ENCODE data around the gene IFITM2.
A peak's percentile ranks its signal among the peaks of the same experiment; 100 is the strongest.
"Not testable (repeated sequence)": the region's sequence is repeated elsewhere in the genome, so short reads cannot be mapped to it uniquely, and the experiment has no call there.

Gene IFITM2

DNA sequence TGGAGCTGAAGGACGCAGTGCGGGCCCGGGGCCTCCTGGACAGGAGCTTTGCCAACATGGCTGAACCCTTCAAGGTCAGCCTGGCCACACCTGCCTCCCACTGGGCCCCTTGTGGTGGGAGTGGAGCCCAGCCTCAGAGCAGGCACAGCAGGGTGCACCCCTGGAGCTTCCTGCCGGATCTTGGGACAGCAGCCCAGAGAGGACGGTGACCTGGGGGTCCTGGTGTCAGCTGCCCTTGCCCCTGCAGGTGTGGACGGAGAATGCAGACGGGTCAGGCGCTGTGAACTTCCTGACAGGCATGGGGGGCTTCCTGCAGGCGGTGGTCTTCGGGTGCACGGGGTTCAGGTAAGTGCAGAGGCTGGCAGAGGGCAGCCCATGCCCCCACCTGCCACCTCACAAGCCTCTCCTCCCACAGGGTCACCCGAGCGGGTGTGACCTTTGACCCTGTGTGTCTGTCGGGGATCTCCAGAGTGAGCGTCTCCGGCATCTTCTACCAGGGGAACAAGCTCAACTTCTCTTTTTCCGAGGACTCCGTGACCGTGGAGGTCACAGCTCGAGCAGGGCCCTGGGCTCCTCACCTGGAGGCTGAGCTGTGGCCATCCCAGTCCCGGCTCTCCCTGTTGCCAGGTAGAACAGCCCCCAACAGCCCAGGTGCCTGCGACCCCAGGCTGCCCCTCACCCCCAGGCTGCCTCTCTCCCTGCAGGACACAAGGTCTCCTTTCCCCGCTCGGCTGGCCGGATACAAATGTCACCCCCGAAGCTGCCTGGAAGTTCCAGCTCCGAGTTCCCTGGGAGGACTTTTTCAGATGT lies 13.6 kb upstream of the IFITM2 start:
- DNase-seq: peak; percentile 32

DNA sequence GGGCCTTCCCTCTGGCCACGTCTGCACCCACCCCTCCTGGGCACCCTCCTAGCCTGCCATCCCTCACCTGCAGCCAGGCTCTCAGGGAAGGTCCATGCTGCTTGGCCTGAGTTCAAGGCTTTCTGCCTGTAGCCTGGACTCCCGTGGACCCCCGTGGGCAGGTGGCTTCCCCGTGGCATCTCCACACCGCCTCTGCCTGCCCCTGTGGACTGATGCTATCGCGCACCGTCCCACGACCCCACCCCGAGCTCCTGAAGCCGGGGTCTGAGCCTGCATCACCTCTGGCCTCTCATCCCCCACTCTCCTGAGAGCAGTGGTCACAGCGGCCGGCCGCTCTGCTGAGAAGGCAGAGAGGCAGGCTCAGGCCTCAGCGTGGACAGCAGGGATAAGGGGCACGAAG lies 12.8 kb upstream of the IFITM2 start:
- DNase-seq: peak; percentile 36

DNA sequence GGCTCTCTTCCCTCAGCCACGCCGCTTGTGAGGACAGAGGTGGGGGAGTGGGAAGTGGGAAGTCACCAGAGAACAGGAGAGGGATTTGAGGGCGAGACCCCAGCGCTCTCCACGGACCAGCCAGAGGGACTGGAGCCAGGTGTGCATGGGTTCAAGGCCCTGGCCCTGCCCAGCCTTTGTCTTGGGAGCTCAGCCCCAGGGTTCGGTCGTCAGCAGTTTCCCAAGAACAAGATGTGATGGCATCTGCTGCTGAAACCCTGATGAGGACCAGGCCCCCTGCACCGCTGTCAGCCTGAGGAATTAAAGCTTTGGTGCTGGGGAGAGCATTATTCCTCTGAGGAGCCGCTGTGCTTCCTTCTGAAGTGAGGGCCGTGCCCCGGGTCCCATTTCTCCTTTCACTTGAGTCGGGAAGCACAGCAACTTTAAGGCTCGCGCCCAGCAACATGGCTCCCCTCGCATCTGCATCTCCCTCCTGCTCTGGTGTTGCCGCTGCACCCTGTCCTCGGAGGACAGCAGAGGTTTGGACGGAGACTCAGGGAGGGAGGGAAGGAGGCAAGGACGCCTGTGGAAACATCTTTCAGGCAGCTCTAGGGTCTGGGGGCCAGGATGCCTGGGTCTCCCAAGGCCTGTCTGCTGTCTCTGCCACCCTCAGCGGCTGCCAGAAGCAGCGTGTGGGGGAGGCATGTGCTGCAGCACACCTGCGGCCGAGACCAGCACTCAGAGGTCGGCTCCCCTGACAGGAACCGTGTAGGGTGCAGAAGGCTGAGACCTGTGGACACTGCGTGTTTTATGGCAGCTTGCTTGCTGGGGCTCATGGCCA lies 12.1 kb upstream of the IFITM2 start:
- DNase-seq: peak; percentile 25

DNA sequence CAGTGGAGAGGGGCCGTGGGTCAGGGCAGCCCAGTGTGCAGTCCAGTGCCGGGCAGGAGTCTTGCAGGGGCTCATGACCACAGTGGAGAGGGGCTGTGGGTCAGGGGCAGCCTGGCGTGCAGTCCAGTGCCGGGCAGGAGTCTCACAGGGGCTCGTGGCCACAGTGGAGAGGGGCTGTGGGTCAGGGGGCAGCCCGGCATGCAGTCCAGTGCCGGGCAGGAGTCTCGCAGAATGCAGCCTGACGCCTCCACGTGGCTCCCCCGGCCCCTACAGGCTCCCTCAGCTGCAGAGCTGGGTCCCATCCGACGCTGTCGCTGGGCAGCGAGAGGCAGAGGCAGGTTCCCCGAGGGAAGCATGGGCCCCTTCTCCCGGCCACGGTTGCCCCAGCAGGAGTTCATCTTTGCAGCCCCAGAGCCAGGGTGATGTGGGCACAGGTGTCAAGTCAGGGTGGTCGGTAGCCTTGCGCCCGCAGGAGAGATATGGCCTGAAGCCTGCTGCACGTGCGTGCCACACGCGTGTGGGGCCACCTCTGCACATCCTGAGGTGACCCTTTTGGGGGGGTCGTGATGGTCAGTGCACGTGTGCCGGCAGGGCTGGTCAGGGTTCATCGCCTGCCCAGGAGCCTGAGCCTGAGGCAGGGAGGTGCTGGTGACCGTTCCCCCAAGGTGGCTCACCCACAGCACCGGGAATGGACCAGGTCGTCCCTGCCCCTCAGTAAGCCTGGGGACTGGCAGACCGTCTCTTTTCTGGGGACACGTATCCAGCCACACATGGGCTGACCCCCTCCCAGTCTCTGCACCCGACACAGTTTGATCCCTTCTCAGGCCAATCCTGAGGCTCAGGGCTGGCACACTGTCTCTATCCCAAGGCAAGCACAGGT lies 11.2 kb upstream of the IFITM2 start:
- peak; percentile 37 for DNase-seq

DNA sequence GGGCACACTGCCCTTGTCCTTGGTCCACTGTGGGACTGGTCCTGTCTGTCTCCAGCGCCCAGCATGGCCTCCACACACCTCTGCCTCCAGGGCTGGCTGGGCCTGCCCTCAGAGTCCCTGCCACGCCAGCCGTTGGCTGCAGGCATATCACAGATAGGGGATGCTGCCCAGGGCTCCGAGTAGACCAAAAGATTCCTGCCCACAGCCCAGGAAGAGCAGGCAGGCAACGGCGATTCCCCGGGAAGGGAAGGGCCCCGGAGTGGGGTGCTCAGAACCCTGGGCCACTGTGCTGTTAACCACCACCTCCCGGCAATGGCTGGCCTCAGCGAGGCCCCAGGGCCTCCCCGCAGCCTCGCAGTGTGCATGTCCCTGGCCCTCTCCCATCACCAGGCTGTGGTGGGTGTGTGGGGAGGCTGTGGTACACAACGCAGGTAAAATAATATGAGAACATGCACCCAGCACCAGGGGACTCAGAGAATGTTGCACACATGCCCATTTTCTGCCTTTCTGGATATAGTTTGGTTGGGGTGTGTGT lies 10.5 kb upstream of the IFITM2 start:
- no peak for DNase-seq

DNA sequence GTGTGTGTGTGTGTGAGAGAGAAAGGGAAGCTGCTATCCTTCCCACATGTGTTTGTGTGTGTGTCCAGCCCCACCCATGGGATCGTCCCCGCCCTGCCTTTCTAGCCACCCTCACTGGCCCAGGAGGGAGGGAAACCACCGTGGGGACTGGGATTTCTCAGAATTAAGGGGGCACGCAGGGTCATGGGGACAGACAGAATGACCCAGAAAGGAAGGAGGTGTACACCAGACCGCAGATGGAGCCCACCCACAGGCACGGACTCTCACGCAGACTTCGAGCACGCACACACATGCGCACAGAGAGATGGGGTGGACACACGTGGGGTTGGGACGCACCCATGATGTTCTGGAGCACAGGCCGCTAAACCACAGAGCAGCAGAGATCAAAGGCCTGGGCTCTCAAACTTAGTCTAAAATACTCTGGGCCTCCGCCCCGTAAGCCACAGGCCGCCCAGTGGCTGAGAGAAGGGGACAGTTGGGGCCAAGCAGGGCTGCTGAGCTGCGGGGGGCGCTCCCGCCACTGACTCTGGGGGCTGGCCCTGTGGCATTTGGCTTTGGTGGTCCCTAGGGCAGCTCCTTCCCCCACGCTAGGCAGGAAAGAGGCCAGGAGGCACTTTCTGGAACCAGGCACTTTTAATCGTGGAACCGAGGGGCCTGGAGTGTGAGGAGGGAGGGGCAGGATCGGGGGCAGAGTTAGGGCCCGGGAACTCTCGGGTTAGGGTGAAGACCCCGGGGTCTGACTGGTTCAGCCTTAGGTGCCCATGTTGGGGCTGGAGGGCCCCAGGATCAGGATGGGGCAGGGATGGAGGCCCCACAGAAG lies 9.8 kb upstream of the IFITM2 start:
- DNase-seq: peak; percentile 79

DNA sequence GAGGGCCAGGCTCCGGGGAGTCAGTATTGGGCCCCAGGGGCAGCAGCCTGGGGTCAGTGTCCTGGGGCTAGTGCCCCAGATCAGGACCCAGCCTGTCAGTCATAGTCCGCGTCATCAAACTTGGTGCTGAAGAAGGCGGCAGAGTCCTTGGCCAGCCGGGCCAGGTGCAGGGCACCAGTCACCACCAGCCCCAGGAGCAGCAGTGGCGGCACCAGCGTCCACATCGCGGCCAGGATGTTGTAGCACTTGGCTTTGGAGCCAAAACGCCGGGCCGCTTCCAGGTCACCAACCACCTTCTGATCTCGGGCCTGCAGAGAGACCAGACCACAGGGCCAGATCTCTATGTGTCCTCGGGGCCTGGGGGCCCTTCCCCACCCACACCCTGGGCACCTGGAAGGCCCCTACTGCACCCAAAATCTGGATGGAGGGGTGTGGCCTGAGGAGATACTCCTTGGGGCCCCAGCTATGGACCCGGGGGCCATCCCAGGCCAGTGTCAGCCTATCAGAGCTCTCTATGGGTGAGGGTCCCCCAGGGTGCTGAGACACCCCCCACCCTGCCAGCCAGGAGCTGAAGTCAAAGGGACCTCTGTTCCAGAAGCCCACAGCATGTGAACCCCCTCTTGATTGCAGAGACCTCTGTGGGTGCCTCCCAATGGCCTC lies 9.1 kb upstream of the IFITM2 start:
- peak; percentile 37 for DNase-seq

DNA sequence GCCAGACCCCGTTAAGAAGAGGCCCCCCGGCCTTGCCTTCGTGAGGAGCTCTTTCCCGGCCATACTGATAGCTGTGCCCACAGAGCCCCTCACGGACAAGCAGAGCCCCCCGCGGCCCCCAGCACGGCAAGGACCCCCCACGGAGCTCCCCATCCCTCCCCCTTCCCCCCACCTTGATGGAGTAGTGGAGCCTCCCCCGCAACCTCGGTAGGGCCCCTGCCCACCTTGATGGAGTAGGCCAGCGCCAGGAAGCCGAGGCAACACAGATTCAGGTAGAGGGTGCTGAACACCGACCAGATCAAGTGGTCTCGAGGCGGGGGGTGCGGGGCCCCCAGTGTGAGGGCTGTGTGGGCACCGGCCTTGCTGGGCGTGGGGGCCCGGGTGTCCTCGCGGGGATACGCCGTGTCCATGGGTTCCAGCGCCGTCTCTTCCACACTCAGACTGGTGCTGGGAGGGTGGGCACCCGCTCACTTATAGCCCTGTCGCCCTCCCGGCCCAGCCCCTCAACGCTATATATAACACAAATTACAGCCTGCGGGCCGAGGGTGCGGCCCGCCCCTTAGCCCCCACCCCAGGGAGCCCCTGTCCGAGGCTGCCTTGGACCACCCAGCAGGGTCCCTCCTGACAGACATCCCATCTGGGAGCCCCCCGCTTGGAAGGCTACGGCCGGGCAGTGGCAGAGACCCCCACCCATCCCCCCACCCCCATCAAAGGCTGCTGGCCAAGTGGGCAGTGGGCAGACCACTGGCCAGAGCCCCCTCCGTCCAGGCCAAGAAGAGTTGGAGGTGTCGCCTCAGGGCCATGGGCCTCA lies 8.3 kb upstream of the IFITM2 start, which contains the start of gene IFITM5:
TSS of gene IFITM5 (minus strand) at position 446 of the 811 bp plus-strand sequence. CDS start at position 410, 36 bp downstream.
- peak; percentile 57 for DNase-seq

DNA sequence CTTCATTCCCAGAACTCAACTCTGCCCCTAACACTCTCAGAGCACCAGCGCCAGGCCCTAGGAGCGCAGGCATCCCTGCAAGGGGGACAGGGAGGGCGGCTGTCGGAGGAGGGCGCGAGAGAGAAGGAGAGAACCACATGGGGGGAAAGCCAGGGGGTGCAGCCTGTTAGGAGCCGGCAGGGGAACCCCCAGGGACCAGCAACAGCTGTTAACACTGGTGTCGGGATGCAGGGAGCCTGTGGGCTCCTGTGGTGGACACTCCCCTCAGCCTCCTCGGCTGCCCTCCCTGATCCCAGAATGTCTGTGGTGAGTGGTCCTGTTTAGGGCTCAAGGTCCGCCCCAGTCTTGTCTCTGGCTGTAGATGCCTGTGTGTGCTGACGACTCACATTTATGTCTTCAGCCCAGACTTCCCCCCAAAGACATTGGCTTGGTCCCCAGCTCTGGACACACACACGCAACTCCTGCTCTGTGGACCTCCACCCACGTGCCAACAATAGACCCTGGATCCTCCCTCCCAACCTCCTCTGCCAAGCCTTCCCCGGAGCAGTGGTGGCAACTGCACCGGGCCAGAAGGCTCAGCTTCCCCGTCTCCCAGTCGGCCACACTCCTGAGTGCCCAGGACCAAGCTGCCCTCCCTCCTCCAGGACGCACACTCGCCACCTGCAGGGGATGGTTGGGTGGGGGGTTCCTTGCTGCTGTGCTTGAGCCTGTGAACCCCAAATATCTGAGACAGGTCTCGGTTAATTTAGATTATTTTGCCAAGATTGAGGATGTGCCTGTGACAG lies 7.5 kb upstream of the IFITM2 start:
- peak; percentile 71 for DNase-seq

- no peak for DNase-seq
These were observed 4.3 kb upstream of the IFITM2 start for GRCh38 chr11:303363-303762.

DNA sequence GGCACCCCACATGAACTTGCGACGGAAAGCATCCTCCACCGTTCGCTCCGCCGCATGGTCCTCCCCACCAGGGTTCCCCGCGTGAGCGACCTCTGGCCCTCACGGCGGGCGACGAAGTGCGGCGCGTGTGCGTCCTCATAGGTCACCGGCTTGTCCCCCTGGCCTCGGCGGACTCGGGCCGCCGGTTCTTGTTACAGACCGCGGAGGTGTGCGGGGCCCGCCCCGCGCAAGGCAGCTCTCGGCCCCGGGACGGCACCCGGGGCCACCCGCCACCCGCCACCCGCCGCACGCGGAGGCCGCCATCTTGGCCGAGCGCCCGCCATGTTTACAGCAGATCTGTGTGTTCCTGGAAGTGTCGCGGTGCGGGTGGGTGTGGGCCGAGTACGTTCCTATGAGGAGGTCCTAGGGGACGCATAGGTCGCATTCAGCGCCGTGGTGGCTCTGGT lies 3.5 kb upstream of the IFITM2 start:
- no peak for DNase-seq

GRCh38 chr11:304915-305843 lies 2.4 kb upstream of the IFITM2 start:
- peak; percentile 74 for DNase-seq

DNA sequence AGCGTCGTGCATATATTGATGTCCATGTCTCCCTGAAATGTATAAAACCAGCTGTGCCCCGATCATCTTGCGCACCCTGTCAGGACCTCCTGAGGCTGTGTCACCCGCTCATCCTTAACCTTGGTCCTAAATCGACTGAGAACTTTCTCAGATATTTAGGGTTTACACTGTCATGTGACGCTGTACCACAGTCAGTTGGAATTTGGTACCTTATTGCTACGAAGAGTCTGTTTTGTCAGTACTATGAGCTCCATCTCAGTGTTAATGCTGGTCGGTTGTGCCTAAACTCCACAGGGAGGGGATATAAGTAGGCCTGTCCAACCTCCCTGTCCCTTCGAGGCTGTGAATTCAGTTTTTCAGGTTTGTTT lies 1.8 kb upstream of the IFITM2 start:
- DNase-seq: no peak

DNA sequence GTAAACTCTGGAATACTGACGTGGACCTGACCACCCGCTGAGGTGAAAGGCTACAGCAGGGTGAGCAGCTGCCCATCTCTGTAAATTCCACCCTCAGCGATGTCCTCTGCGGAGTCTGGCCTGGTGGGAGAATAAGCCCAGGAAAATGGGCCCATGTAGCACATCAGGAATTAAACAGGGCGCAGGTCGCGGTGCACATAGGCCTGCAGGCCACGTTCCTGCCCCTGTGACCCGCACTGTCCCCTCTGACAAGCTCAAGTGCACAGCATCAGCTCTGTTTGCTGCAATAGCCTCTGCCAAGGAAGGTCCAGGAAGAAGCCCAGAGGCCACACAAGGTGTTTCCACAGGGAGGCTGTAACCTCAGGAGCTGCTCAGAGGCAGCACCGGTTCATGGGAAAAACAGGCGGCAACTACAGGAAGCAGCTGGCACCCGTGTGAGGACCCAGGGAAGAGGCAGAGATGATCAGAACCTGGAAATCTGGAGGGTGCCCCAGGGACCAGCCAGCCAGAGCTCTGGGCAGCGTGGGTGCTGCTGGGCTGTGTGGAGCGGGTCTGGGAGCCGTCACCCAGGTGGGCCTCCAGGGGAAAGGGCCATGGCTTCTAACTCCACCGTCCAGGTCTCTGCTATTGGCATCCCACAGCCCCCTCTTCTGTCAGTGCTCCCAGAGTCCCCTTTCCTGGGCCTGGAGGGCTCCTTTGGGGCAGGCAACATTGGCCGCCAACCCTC lies 808 bp upstream of the IFITM2 start:
- no peak for DNase-seq

DNA sequence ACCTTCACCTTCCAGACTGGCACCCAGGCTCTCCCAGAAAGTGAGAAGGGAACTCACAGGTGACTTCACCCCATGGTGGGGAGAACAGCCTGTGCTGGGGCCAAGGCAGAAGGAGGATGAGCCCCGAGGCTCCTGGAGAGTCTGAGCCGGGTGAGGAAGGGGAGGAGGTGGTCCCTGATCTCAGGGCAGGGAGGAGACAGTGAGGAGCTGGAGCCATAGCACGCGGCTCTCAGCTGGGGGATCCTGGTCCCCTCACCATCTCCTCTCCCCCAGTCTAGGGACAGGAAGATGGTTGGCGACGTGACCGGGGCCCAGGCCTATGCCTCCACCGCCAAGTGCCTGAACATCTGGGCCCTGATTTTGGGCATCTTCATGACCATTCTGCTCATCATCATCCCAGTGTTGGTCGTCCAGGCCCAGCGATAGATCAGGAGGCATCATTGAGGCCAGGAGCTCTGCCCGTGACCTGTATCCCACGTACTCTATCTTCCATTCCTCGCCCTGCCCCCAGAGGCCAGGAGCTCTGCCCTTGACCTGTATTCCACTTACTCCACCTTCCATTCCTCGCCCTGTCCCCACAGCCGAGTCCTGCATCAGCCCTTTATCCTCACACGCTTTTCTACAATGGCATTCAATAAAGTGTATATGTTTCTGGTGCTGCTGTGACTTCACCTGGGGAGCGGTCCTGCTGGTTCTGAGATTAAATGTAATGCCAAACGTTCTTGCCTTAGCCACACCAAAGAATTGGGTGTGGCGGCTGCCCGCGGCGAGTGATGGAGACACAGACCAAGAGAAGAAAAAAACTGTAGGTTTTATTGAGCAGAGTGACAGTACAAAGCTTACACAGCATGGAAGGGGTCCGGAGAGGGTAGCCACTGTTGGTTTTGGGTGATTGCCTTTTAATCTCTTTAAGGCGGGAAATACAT lies 1.4 kb downstream of the IFITM2 start:
- DNase-seq: not testable (repeated sequence)

DNA sequence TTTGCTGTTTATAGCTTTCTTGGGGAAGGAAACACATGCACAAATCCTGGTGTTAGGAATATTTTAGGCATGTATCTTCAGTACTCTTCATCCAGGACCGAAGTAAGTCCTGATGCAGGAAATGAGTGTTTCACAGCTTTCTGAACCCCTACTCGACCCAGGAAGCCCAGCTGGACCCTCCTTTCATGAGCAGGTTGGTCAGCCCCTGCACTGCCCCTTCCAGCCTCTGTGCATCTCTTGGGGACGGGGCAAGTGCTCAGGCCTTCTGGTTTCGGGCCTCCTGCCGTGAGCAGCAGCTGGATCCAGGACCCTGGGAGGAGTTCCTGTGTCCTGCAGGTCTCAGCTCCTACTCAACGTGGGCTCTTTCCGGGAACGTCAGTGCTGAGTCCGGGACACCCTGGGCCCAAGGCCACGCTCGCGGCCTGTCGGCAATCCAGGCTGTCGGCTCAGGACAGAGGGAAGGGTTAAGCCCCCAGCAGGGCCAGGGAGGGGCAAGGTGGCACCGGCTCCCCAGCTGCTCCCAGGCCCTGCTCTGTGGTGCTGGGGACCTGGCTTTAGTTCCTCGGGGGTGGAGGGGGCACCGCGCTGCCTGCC lies 2.5 kb downstream of the IFITM2 start:
- not testable (repeated sequence) for DNase-seq
